Endodermal cell (in vitro differentiated cells): ENCODE measurements around the gene ALOX15B. TPM values are rescaled to one million over a fixed set of nuclear protein-coding genes. Genes with fewer than 3 reads are reported as not detected.
A peak's percentile ranks its signal among the peaks of the same experiment; 100 is the strongest.

Source experiments
- DNase-seq: peaks from one replicate; pipeline ENCODE4 v3.0.0-alpha.2; 2017
- H3K27ac ChIP-seq: 2 replicates; pipeline ENCODE4 v1.5.1; 2013; ENCODE audit warnings: mild to moderate bottlenecking, low read depth, low read length, moderate library complexity
- H3K27me3 ChIP-seq: 2 replicates; pipeline ENCODE4 v1.6.1; 2013; ENCODE audit warnings: mild to moderate bottlenecking, low read length, moderate library complexity; ENCODE audit not compliant: insufficient read depth, control insufficient read depth, poor library complexity, severe bottlenecking
- H3K36me3 ChIP-seq: 2 replicates; pipeline ENCODE4 v1.7.0; 2013; ENCODE audit warnings: mild to moderate bottlenecking, low read length, moderate library complexity; ENCODE audit not compliant: control insufficient read depth, insufficient read depth
- H3K4me1 ChIP-seq: one replicate; pipeline ENCODE4 v1.7.0; 2013; ENCODE audit warnings: low read length; ENCODE audit not compliant: control insufficient read depth, insufficient read depth
- H3K4me3 ChIP-seq: 2 replicates; pipeline ENCODE4 v1.5.1; 2013; ENCODE audit warnings: mild to moderate bottlenecking, low read length, moderate library complexity
- H3K9ac ChIP-seq: 2 replicates; pipeline ENCODE4 v1.6.1; 2013; ENCODE audit warnings: mild to moderate bottlenecking, low read length, moderate library complexity; ENCODE audit not compliant: poor library complexity, severe bottlenecking; ENCODE audit errors: extremely low read depth
- H3K9me3 ChIP-seq: 2 replicates; pipeline ENCODE4 v1.6.1; 2013; ENCODE audit warnings: mild to moderate bottlenecking, low read length, moderate library complexity; ENCODE audit not compliant: control insufficient read depth
- H3K27ac Mint-ChIP-seq: 2 replicates; pipeline ENCODE4 v1.8.0; 2020; ENCODE audit warnings: mixed read lengths
- H3K27me3 Mint-ChIP-seq: 2 replicates; pipeline ENCODE4 v1.8.0; 2021; ENCODE audit warnings: mild to moderate bottlenecking, mixed read lengths; ENCODE audit not compliant: insufficient read depth
- H3K36me3 Mint-ChIP-seq: 2 replicates; pipeline ENCODE4 v1.8.0; 2020; ENCODE audit warnings: low read depth, mixed read lengths
- H3K4me1 Mint-ChIP-seq: 2 replicates; pipeline ENCODE4 v1.8.0; 2020; ENCODE audit warnings: mixed read lengths
- H3K4me3 Mint-ChIP-seq: 2 replicates; pipeline ENCODE4 v1.8.0; 2020; ENCODE audit warnings: mild to moderate bottlenecking, moderate library complexity, mixed read lengths
- H3K9me3 Mint-ChIP-seq: 2 replicates; pipeline ENCODE4 v1.8.0; 2020; ENCODE audit warnings: mild to moderate bottlenecking, mixed read lengths
- WGBS, 2 experiments: methylation state at CpG; one replicate each; pipeline versions ENCODE4 v1.1.5 to v1.1.7; 2013; ENCODE audit warnings: missing lambda C conversion rate in 2 of 2, mixed read lengths in 1 of 2; ENCODE audit not compliant: insufficient coverage in 1 of 2, insufficient read length in 1 of 2; 5-methylcytosine and 5-hydroxymethylcytosine counted together
- total RNA-seq, 2 donors: library from RNA; stranded (reverse); fragmentation: NEBNext Ultra II Directional in 1 of 2; extraction: Animal tissue kit (Norgen Biotek cat#: 25700) in 1 of 2; gene quantifications; 2 replicates in 1 of 2; 3 replicates in 1 of 2; pipeline ENCODE4 v1.2.1, GENCODE V29; 2021
- TF ChIP-seq, protein P1 (sequence below): fragments of 200-600 bp; sonication (generic); conservative IDR thresholded peaks from 2 replicates; pipeline ENCODE4 v1.5.0; 2021; ENCODE audit warnings: antibody characterized with exemption, mild to moderate bottlenecking

ALOX15B gene
- total RNA-seq, 2 donors from 2014 or later = not detected

DNA sequence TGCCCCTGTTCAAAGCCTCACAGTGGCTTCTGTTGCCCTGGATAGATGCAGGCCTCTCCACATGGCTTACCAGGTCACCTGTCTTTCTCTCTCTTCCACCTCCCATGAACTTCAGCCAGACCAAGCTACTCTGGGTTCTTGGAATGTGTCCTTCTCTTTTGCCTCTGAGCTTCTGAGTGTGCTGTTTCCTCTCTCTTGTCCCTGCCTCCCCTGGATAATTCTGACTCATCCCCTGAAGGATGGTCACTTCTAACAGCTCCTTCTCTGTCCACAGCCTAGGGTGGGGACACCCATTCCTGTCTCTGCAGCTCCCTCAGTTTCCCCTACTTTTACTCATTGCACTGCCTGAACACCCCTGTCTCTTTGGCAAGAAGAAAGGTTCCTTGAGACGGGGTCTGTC lies 33.5 kb upstream of the ALOX15B start:
- peaks cover 14% of the 10 kb centered on the region for H3K4me1 Mint-ChIP-seq
- no peaks in the 10 kb centered on the region for H3K9me3 Mint-ChIP-seq
- TF ChIP-seq, protein P1, sequence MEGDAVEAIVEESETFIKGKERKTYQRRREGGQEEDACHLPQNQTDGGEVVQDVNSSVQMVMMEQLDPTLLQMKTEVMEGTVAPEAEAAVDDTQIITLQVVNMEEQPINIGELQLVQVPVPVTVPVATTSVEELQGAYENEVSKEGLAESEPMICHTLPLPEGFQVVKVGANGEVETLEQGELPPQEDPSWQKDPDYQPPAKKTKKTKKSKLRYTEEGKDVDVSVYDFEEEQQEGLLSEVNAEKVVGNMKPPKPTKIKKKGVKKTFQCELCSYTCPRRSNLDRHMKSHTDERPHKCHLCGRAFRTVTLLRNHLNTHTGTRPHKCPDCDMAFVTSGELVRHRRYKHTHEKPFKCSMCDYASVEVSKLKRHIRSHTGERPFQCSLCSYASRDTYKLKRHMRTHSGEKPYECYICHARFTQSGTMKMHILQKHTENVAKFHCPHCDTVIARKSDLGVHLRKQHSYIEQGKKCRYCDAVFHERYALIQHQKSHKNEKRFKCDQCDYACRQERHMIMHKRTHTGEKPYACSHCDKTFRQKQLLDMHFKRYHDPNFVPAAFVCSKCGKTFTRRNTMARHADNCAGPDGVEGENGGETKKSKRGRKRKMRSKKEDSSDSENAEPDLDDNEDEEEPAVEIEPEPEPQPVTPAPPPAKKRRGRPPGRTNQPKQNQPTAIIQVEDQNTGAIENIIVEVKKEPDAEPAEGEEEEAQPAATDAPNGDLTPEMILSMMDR = no peak
- H3K27ac Mint-ChIP-seq = no peak overlapping the region
- H3K4me3 Mint-ChIP-seq = no peak overlapping the region
- Histone ChIP-seq H3K36me3 (no peaks in the 10 kb centered on the region), H3K4me3 (no peak overlapping the region), H3K27me3 (peaks cover 58% of the 10 kb centered on the region), H3K9me3 (no peaks in the 10 kb centered on the region), H3K4me1 (no peaks in the 10 kb centered on the region), H3K27ac (no peak overlapping the region), H3K9ac (no peak overlapping the region)
- no peak for DNase-seq
- H3K36me3 Mint-ChIP-seq = no peaks in the 10 kb centered on the region
- peaks cover 61% of the 10 kb centered on the region for H3K27me3 Mint-ChIP-seq
- 94 to 100% methylated on average over 1 of the region's 1 CpG for WGBS, 2 experiments

DNA sequence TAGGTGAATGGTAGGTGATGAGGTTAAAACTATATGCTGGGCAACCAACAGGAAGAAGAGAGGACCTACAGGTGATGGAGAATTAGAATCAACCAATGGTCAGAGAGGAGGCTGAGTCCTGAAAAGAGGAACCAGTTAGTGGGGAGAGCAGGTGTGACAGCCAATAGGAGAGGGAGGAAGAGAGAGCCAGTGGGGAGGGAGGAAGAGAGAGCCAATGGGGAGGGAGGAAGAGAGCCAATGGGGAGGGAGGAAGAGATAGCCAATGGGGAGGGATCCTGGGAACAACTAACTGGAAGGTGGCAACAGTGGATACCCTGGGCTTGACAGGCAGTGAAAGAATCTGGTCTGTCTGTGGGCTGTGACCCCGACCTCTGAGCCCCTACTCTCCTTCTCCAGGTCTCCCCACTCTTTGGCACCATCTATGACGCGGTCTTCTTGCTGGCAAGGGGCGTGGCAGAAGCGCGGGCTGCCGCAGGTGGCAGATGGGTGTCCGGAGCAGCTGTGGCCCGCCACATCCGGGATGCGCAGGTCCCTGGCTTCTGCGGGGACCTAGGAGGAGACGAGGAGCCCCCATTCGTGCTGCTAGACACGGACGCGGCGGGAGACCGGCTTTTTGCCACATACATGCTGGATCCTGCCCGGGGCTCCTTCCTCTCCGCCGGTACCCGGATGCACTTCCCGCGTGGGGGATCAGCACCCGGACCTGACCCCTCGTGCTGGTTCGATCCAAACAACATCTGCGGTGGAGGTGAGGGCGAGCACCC lies 32.7 kb upstream of the ALOX15B start:
- Mint-ChIP-seq H3K9me3 (no peaks in the 10 kb centered on the region), H3K36me3 (no peaks in the 10 kb centered on the region), H3K27me3 (peaks cover 57% of the 10 kb centered on the region)

DNA sequence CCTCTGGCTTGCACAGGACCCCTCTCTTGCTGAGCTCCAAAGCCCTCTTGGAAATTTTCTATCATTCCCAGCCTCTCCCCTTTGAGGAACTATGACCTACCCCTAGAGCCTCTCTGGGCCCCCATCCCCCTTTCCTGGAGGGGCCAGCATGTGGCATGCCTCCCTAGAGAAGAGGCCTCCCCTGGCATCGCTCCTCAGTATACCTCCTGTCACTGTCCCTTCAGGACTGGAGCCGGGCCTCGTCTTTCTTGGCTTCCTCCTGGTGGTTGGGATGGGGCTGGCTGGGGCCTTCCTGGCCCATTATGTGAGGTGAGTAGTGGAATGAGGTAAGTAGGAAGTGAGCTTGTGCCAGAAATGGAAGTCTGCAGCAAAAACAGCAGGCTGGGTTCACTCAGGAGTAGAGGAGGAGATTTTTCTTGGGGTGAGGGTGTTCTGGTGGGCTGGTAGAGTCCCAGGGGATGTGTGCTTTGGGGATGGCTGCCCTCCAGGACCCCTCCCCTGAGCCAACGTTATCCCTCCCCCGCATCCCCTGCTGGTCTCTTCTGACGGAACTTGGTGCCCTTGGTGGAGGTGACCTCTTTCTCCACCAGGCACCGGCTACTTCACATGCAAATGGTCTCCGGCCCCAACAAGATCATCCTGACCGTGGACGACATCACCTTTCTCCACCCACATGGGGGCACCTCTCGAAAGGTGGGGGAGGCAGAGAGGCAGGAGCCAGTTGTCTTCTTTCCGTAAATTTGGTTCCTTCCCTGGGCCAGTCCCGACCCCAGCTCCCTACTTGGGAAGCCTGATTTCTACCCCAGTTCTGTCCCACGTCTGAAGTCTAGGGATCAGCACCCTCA lies 31.8 kb upstream of the ALOX15B start:
- no peaks in the 10 kb centered on the region for H3K36me3 ChIP-seq
- no peaks in the 10 kb centered on the region for H3K36me3 Mint-ChIP-seq
- H3K27me3 ChIP-seq = peaks cover 44% of the 10 kb centered on the region
- no peak overlapping the region for H3K9ac ChIP-seq
- WGBS, 2 experiments = 78 to 87% methylated on average over 9 to 14 of the region's 14 CpGs
- peaks cover 58% of the 10 kb centered on the region for H3K27me3 Mint-ChIP-seq
- H3K4me3 ChIP-seq = no peak overlapping the region
- no peak overlapping the region for H3K27ac Mint-ChIP-seq
- no peak overlapping the region for H3K4me3 Mint-ChIP-seq
- H3K4me1 Mint-ChIP-seq = peaks cover 13% of the 10 kb centered on the region
- no peak for DNase-seq
- H3K27ac ChIP-seq = no peak overlapping the region
- H3K9me3 ChIP-seq = no peaks in the 10 kb centered on the region
- no peaks in the 10 kb centered on the region for H3K9me3 Mint-ChIP-seq
- TF ChIP-seq, protein P1 = peak; percentile 32
- no peaks in the 10 kb centered on the region for H3K4me1 ChIP-seq

More for the DNA sequence above, 32.7 kb upstream of the ALOX15B start:
- WGBS, 2 experiments = 94 to 97% methylated on average over 23 to 30 of the region's 30 CpGs
- TF ChIP-seq, protein P1 = no peak
- Mint-ChIP-seq H3K4me1 (peaks cover 14% of the 10 kb centered on the region), H3K4me3 (no peak overlapping the region), H3K27ac (no peak overlapping the region)
- Histone ChIP-seq H3K27me3 (peaks cover 50% of the 10 kb centered on the region), H3K36me3 (no peaks in the 10 kb centered on the region), H3K4me3 (no peak overlapping the region), H3K9ac (no peak overlapping the region), H3K27ac (no peak overlapping the region), H3K9me3 (no peaks in the 10 kb centered on the region), H3K4me1 (no peaks in the 10 kb centered on the region)
- no peak for DNase-seq
